Right lobe of liver (tissue), 4 donors: Measurements from ENCODE around the gene NXPE4.

Experiments used
- CTCF ChIP-seq, 4 donors: fragments of 200-600 bp in 3 of 4; fragments of 450-650 bp in 1 of 4; IDR thresholded peaks; one replicate each; pipeline versions ENCODE4 v1.5.1 to v1.8.0; 2016 to 2022; ENCODE audit warnings: antibody characterized with exemption in 4 of 4, mild to moderate bottlenecking in 2 of 4
- POLR2A ChIP-seq: fragments of 450-650 bp; IDR thresholded peaks from one replicate; pipeline ENCODE4 v1.6.1; 2017; ENCODE audit warnings: antibody characterized with exemption, mild to moderate bottlenecking
- donor health status: DM: no; HTN: no; CAD: no.
- donor health status: DM: no; HTN: no; CAD: no.
- donor health status: DM: no; HTN: yes; CAD: no.

GRCh38 chr11:114522818-114523217 is 72.8 kb downstream of the NXPE4 start:
- TF ChIP-seq CTCF (IDR thresholded peaks at IDR 0.05) (no peak), POLR2A (no peak)
